B cell (primary cell): ENCODE results near the gene MRM2. TPM values are rescaled to one million over a fixed set of nuclear protein-coding genes. Genes with fewer than 3 reads are reported as not detected.

Experiments
- ATAC-seq: fragments of 200-7000 bp; cut with Tn5 transposase; one replicate; pipeline ENCODE4 v1.10.0; 2021; ENCODE audit warnings: low read depth, mild to moderate bottlenecking, moderate number of reproducible peaks, moderate library complexity
- CTCF ChIA-PET: fragments of 350-600 bp; sonication (Branson Sonifier 250); formaldehyde crosslinking; loops from one replicate; lab custom pipeline; 2021; ENCODE audit warnings: antibody characterized with exemption, inconsistent platforms; lab: Charles Lee
- POLR2A ChIA-PET: fragments of 350-600 bp; sonication (Branson Sonifier 250); formaldehyde crosslinking; loops from one replicate; lab custom pipeline; 2021; ENCODE audit warnings: antibody characterized with exemption; lab: Charles Lee
- DNase-seq: peaks from one replicate; pipeline ENCODE4 v3.0.0; 2013
- H2AFZ ChIP-seq: 2 replicates; pipeline ENCODE4 v1.6.1; 2012; ENCODE audit warnings: mild to moderate bottlenecking, low read depth, low read length; ENCODE audit not compliant: insufficient read depth, poor library complexity, severe bottlenecking
- H3K27ac ChIP-seq, 2 donors: 1 replicate in 1 of 2; 2 replicates in 1 of 2; pipeline ENCODE4 v1.5.1; 2012 to 2013; ENCODE audit warnings: low read length in 2 of 2, mild to moderate bottlenecking in 2 of 2, moderate library complexity in 1 of 2
- H3K27me3 ChIP-seq, 4 experiments: fragments of 200-600 bp in 1 of 4; sonication (generic) in 1 of 4; replicated peaks in 1 of 4; 1 replicate in 2 of 4; 2 replicates in 2 of 4; pipeline versions ENCODE4 v1.6.1 to v1.7.0; 2013 to 2016; ENCODE audit warnings: low read length in 3 of 4, mild to moderate bottlenecking in 2 of 4, mixed read lengths in 1 of 4, moderate library complexity in 1 of 4; ENCODE audit not compliant: insufficient read depth in 4 of 4, control insufficient read depth in 3 of 4; ENCODE audit errors: control extremely low read depth in 1 of 4
- H3K36me3 ChIP-seq, 2 experiments: replicated peaks in 1 of 2; 1 replicate in 1 of 2; 2 replicates in 1 of 2; pipeline versions ENCODE4 v1.6.1 to v1.7.1; 2013; ENCODE audit warnings: low read length in 1 of 2; ENCODE audit not compliant: insufficient read depth in 2 of 2, control insufficient read depth in 1 of 2; ENCODE audit errors: control extremely low read depth in 1 of 2, extremely low read depth in 1 of 2
- H3K4me1 ChIP-seq, 2 donors: fragments of 200-600 bp in 1 of 2; sonication (generic) in 1 of 2; 1 replicate in 1 of 2; 2 replicates in 1 of 2; pipeline versions ENCODE4 v1.5.1 to v1.6.1; 2013 to 2017; ENCODE audit warnings: low read length in 2 of 2; ENCODE audit not compliant: control insufficient read depth in 2 of 2, insufficient read depth in 2 of 2
- H3K4me2 ChIP-seq: replicated peaks from 2 replicates; pipeline ENCODE3; 2012; ENCODE audit warnings: mild to moderate bottlenecking, low read depth, low read length; ENCODE audit not compliant: poor library complexity, severe bottlenecking
- H3K4me3 ChIP-seq, 5 experiments: fragments of 200-600 bp in 1 of 5; sonication (generic) in 1 of 5; 1 replicate in 3 of 5; 2 replicates in 2 of 5; pipeline versions ENCODE4 v1.5.1 to v1.7.0; 2011 to 2016; ENCODE audit warnings: low read length in 4 of 5, mild to moderate bottlenecking in 4 of 5, low read depth in 2 of 5, control low read depth in 1 of 5, moderate library complexity in 1 of 5; ENCODE audit not compliant: insufficient read depth in 1 of 5; ENCODE audit errors: control extremely low read depth in 1 of 5, extremely low read depth in 1 of 5
- H3K79me2 ChIP-seq: fragments of 200-600 bp; sonication (generic); one replicate; pipeline ENCODE4 v1.6.0; 2016; ENCODE audit warnings: low read length; ENCODE audit not compliant: control insufficient read depth, insufficient read depth
- H3K9ac ChIP-seq: fragments of 200-600 bp; sonication (generic); 2 replicates; pipeline ENCODE4 v1.6.1; 2017; ENCODE audit warnings: mild to moderate bottlenecking, low read length, moderate library complexity
- H3K9me3 ChIP-seq, 3 donors: one replicate each; pipeline versions ENCODE4 v1.6.1 to v1.7.1; 2013; ENCODE audit warnings: low read length in 2 of 3; ENCODE audit not compliant: control insufficient read depth in 2 of 3, insufficient read depth in 1 of 3; ENCODE audit errors: control extremely low read depth in 1 of 3
- H4K20me1 ChIP-seq: 2 replicates; pipeline ENCODE4 v1.6.0; 2012; ENCODE audit warnings: mild to moderate bottlenecking, low read length; ENCODE audit not compliant: insufficient read depth, control insufficient read depth, poor library complexity, severe bottlenecking
- H3K27ac Mint-ChIP-seq: one replicate; pipeline ENCODE4 v1.8.0; 2021; ENCODE audit warnings: mixed read lengths
- H3K27me3 Mint-ChIP-seq: one replicate; pipeline ENCODE4 v1.8.0; 2021; ENCODE audit warnings: mixed read lengths
- H3K4me1 Mint-ChIP-seq: one replicate; pipeline ENCODE4 v1.8.0; 2021; ENCODE audit warnings: mixed read lengths
- H3K4me3 Mint-ChIP-seq: one replicate; pipeline ENCODE4 v1.8.0; 2021; ENCODE audit warnings: mixed read lengths
- H3K9me3 Mint-ChIP-seq: one replicate; pipeline ENCODE4 v1.8.0; 2022; ENCODE audit warnings: mixed read lengths; ENCODE audit not compliant: insufficient read depth
- EZH2 ChIP-seq: IDR thresholded peaks from 2 replicates; pipeline ENCODE4 v1.6.1; 2012; ENCODE audit warnings: borderline replicate concordance, low read depth, mild to moderate bottlenecking, moderate library complexity, low read length; ENCODE audit not compliant: insufficient read depth, poor library complexity, severe bottlenecking
- WGBS: methylation state at CpG from one replicate; pipeline ENCODE4 v1.1.5; 2013; ENCODE audit warnings: missing lambda C conversion rate; ENCODE audit not compliant: insufficient coverage; 5-methylcytosine and 5-hydroxymethylcytosine counted together
- intact Hi-C: fragments of 100-400 bp; cut with micrococcal nuclease; formaldehyde crosslinking; loops from one replicate; pipeline ENCODE4 v1.10.0; 2022
- polyA plus RNA-seq: library from polyadenylated mRNA; depleted of rRNA; stranded (reverse); fragments of >200 nt; gene quantifications from 2 replicates; pipeline ENCODE4 v1.2.3, GENCODE V29; 2012
- total RNA-seq, 2 donors: library from RNA; stranded (reverse); fragments of 120-200 nt in 1 of 2; gene quantifications; 1 replicate in 1 of 2; 2 replicates in 1 of 2; pipeline versions ENCODE4 v1.2.3 to v1.2.4, GENCODE V29; 2013 to 2022
- TF ChIP-seq, protein P1 (sequence below): fragments of 200-600 bp; IDR thresholded peaks from one replicate; pipeline ENCODE4 v1.8.0; 2022; ENCODE audit warnings: antibody characterized with exemption, mild to moderate bottlenecking

MRM2 gene
- total and polyA plus RNA-seq, 2 donors (not counting 1 experiment from before 2014, with no cell fraction given), result 9.2 to 29.0 TPM

DNA sequence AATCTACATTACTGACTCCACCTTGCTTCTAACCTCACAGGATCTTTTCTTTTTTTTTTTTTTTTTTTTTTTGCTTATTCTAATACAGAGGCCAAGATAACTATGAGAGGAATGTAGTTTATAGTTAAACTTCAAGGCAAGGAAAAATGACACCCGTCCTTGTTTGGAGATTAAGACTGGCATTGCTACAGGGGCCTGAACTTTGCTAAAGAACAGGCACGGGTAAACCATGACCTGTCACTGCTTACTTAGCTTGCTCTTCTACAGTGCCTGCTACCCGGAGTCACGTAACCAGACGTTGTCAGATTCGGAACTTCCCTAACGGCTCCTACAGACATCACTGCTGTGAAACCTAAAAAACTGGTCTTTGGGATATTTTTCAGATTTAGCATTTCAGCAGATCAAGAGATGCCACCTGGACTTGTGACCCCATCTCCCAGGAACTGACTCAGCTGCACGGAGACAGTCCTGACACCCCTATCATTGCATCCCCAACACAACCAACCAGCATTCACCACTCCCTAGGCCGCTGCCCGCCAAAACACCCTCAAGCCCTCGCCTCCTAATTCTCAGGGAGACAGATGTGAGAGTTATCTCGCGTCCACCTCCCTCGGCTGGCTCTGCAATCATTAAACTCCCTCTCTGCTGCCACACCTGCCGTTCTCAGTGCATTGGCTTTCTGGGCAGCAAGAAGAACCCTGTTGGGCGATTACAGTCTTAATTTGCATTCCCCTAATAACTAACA lies 36.8 kb downstream of the MRM2 start:
- Mint-ChIP-seq H3K9me3 (no peaks in the 10 kb centered on the region), H3K4me1 (peaks cover 22% of the 10 kb centered on the region), H3K27me3 (no peaks in the 10 kb centered on the region), H3K4me3 (no peak overlapping the region), H3K27ac (no peak overlapping the region)
- ChIA-PET CTCF (interaction anchor here (0.7 kb wide), 1 partner anchor 10 kb away, joined by 3 read pairs; no protein-coding TSS in a partner anchor), POLR2A (interaction anchor here (0.7 kb wide), 1 partner anchor 114 kb away, joined by 4 read pairs; no protein-coding TSS in a partner anchor)
- Histone ChIP-seq H3K27me3 (no peaks in the 10 kb centered on the region), H3K4me3 (no peak overlapping the region), H2AFZ (no peak overlapping the region), H3K79me2 (peaks cover 23% of the 10 kb centered on the region), H3K36me3 (peaks cover 0 to 23% of the 10 kb centered on the region in 2 experiments), H3K4me1 (peaks cover 0 to 19% of the 10 kb centered on the region in 2 donors), H3K4me2 (no peak overlapping the region), H3K27ac (no peak overlapping the region), H4K20me1 (peaks cover 9% of the 10 kb centered on the region), H3K9ac (no peak overlapping the region), H3K9me3 (no peaks in the 10 kb centered on the region)
- WGBS, result 96% methylated on average over 13 of the region's 16 CpGs
- intact Hi-C loops, result no loop called here
- ATAC-seq, result no peak
- TF ChIP-seq, protein P1, sequence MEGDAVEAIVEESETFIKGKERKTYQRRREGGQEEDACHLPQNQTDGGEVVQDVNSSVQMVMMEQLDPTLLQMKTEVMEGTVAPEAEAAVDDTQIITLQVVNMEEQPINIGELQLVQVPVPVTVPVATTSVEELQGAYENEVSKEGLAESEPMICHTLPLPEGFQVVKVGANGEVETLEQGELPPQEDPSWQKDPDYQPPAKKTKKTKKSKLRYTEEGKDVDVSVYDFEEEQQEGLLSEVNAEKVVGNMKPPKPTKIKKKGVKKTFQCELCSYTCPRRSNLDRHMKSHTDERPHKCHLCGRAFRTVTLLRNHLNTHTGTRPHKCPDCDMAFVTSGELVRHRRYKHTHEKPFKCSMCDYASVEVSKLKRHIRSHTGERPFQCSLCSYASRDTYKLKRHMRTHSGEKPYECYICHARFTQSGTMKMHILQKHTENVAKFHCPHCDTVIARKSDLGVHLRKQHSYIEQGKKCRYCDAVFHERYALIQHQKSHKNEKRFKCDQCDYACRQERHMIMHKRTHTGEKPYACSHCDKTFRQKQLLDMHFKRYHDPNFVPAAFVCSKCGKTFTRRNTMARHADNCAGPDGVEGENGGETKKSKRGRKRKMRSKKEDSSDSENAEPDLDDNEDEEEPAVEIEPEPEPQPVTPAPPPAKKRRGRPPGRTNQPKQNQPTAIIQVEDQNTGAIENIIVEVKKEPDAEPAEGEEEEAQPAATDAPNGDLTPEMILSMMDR, result no peak
- no peak for TF ChIP-seq EZH2
- no peak for DNase-seq

DNA sequence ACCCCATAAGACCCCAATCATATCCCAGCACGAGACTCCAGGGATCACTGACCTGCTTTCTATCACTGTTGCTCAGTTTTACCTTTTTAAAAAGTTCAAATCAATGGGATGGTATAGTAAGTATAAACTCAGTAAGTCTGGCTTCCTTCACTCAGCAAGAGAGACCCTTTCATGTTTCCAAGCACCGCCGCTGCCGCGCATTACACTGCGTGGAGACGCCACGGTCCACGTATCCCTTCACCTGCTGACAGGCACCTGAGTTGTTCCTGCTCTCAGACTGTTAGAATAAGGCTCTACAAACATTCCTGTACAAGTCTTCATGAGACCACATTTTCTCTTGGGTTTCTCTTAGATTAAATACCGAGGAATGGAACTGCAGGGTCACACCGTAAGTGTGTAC lies 37.6 kb downstream of the MRM2 start:
- Mint-ChIP-seq H3K9me3 (no peaks in the 10 kb centered on the region), H3K27ac (no peak overlapping the region), H3K27me3 (no peaks in the 10 kb centered on the region), H3K4me1 (peaks cover 17% of the 10 kb centered on the region), H3K4me3 (no peak overlapping the region)
- 96% methylated on average over 10 of the region's 11 CpGs for WGBS
- peaks cover 0 to 14% of the 10 kb centered on the region in 2 donors for H3K4me1 ChIP-seq
- peaks cover 0 to 30% of the 10 kb centered on the region in 2 experiments for H3K36me3 ChIP-seq
- no peak overlapping the region for H2AFZ ChIP-seq
- no peaks in the 10 kb centered on the region for H3K9me3 ChIP-seq
- no peak overlapping the region for H3K4me3 ChIP-seq
- ChIA-PET CTCF (interaction anchor here (1.0 to 1.5 kb wide), 2 partner anchors 13 to 144 kb away, joined by 4 to 5 read pairs; no protein-coding TSS in a partner anchor), POLR2A (interaction anchor here (0.7 kb wide), 1 partner anchor 114 kb away, joined by 4 read pairs; no protein-coding TSS in a partner anchor)
- no peak for TF ChIP-seq EZH2
- TF ChIP-seq, protein P1, result no peak
- peaks cover 9% of the 10 kb centered on the region for H4K20me1 ChIP-seq
- no peaks in the 10 kb centered on the region for H3K27me3 ChIP-seq
- no peak for ATAC-seq
- intact Hi-C loops, result no loop called here
- H3K27ac ChIP-seq, result no peak overlapping the region
- H3K4me2 ChIP-seq, result no peak overlapping the region
- peaks cover 30% of the 10 kb centered on the region for H3K79me2 ChIP-seq
- no peak overlapping the region for H3K9ac ChIP-seq
- DNase-seq, result no peak
